Activated naive CD4-positive, alpha-beta T cell (primary cell): ENCODE data around the gene OS9.

Experiments
- DNase-seq, 4 experiments: peaks; one replicate each; lab custom pipeline; 2025; lab: John Stamatoyannopoulos, UW

The OS9 gene

GRCh38 chr12:57765698-57766463 lies 71.9 kb downstream of the OS9 start:
- no peak for DNase-seq

GRCh38 chr12:57766464-57767304 lies 72.8 kb downstream of the OS9 start, which contains the start of gene CYP27B1:
TSS of gene CYP27B1 (minus strand) at chr12:57767078. CDS start at chr12:57767041, 37 bp downstream.
- DNase-seq = no peak

GRCh38 chr12:57767305-57767698 lies 73.4 kb downstream of the OS9 start:
- DNase-seq = no peak

DNA sequence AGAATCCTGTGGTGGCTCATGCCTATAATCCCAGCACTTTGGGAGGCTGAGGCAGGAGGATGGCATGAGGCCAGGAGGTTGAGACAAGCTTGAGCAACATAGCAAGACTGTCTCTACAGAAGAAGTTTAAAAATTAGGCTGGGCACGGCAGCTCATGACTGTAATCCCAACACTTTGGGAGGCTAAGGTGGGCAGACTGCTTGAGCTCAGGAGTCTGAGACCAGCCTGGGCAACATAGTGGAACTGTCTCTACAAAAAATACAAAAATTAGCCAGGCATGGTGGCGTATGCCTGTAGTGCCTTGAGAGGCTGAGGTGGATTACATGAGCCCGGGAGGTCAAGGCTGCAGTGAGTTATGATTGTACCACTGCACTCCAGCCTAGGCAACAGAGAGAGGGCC lies 73.9 kb downstream of the OS9 start:
- DNase-seq = no peak

GRCh38 chr12:57769594-57769993 lies 75.7 kb downstream of the OS9 start:
- no peak for DNase-seq

DNA sequence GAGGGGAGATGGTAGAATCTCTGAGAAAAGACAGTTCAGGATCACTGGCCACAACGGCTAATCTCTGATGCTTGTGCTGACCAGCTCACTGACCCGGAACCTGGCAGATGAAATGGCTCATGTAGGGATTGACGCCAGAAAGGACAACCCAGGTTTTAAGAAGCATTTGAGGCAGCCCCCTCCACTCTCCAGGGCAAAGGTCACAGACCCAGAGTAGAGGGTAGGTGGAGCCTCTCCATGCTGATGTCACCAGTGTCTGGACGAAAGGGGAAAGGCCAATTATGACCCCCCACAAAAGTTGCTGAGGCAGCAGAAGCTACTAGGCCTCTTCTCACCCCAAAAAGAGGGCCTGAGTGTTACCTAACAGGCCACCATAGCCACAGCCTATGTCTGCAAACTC lies 76.8 kb downstream of the OS9 start:
- no peak for DNase-seq
